HT-29 (cell line): ENCODE results near the gene PIWIL4. TPM values are rescaled to one million over a fixed set of nuclear protein-coding genes. Genes with fewer than 3 reads are reported as not detected.
"Not testable (repeated sequence)": the region's sequence is repeated elsewhere in the genome, so short reads cannot be mapped to it uniquely, and the experiment has no call there.

Source experiments
- DNase-seq: peaks from one replicate; pipeline ENCODE4 v3.0.0-alpha.2; 2015; ENCODE audit warnings: low spot score
- total RNA-seq: library from RNA; depleted of rRNA; stranded (reverse); fragments of >200 nt; shearing (Covaris generic); gene quantifications from 2 replicates; pipeline ENCODE4 v1.2.3, GENCODE V29; 2014

The PIWIL4 gene
- total RNA-seq, 1 experiment from 2014 or later, result 4.0 TPM

- no peak for DNase-seq
These were observed 69.3 kb downstream of the PIWIL4 start for GRCh38 chr11:94636388-94636949.

- DNase-seq, result no peak
These were observed 71.2 kb downstream of the PIWIL4 start for GRCh38 chr11:94638301-94638901.

GRCh38 chr11:94638902-94639373, 71.8 kb downstream of the PIWIL4 start:
- peak; percentile 31 for DNase-seq

- DNase-seq, result peak; percentile 87
These were observed 72.9 kb downstream of the PIWIL4 start for GRCh38 chr11:94639901-94640721.

GRCh38 chr11:94641167-94641761, 74.1 kb downstream of the PIWIL4 start:
- DNase-seq, result no peak

GRCh38 chr11:94643186-94643585, 76.0 kb downstream of the PIWIL4 start:
- not testable (repeated sequence) for DNase-seq

- DNase-seq, result no peak
These were observed 80.8 kb downstream of the PIWIL4 start for GRCh38 chr11:94647926-94648325.

GRCh38 chr11:94648789-94649188, 81.6 kb downstream of the PIWIL4 start:
- DNase-seq, result no peak

- DNase-seq, result no peak
These were observed 82.1 kb downstream of the PIWIL4 start for GRCh38 chr11:94649254-94649653.

GRCh38 chr11:94649964-94650623, 82.9 kb downstream of the PIWIL4 start:
- DNase-seq, result no peak

GRCh38 chr11:94650756-94651155, 83.6 kb downstream of the PIWIL4 start:
- DNase-seq, result no peak

- DNase-seq, result no peak
These were observed 85.6 kb downstream of the PIWIL4 start for GRCh38 chr11:94652735-94653284.

- DNase-seq, result no peak
These were observed 86.4 kb downstream of the PIWIL4 start for GRCh38 chr11:94653561-94653960.

GRCh38 chr11:94654201-94654600, 87.0 kb downstream of the PIWIL4 start:
- DNase-seq, result no peak

GRCh38 chr11:94655291-94655690, 88.1 kb downstream of the PIWIL4 start:
- DNase-seq, result no peak

GRCh38 chr11:94655956-94656355, 88.8 kb downstream of the PIWIL4 start:
- no peak for DNase-seq

- no peak for DNase-seq
These were observed 89.8 kb downstream of the PIWIL4 start for GRCh38 chr11:94656968-94657367.

GRCh38 chr11:94657629-94658028, 90.5 kb downstream of the PIWIL4 start:
- DNase-seq, result no peak

GRCh38 chr11:94658386-94658785, 91.2 kb downstream of the PIWIL4 start:
- no peak for DNase-seq

GRCh38 chr11:94658888-94659287, 91.7 kb downstream of the PIWIL4 start:
- no peak for DNase-seq

GRCh38 chr11:94661444-94661843, 94.3 kb downstream of the PIWIL4 start:
- no peak for DNase-seq
